CD8-positive, alpha-beta memory T cell (primary cell): Measurements from ENCODE around the gene RSPRY1. TPM values are rescaled to one million over a fixed set of nuclear protein-coding genes. Genes with fewer than 3 reads are reported as not detected.

Experiments
- CTCF ChIA-PET: fragments of 350-600 bp; sonication (Branson Sonifier 250); formaldehyde crosslinking; loops from one replicate; lab custom pipeline; 2021; ENCODE audit warnings: antibody characterized with exemption; lab: Charles Lee
- POLR2A ChIA-PET: fragments of 350-600 bp; sonication (Branson Sonifier 250); formaldehyde crosslinking; loops from one replicate; lab custom pipeline; 2021; ENCODE audit warnings: antibody characterized with exemption; lab: Charles Lee
- DNase-seq, 5 donors: peaks; one replicate each; pipeline versions ENCODE4 v3.0.0 to v3.0.0-alpha.2; 2020 to 2022; ENCODE audit warnings: mixed read lengths in 1 of 5
- H3K27ac ChIP-seq: one replicate; pipeline ENCODE4 v1.7.0; 2013; ENCODE audit warnings: low read depth, mild to moderate bottlenecking, low read length, moderate library complexity
- H3K27me3 ChIP-seq: 2 replicates; pipeline ENCODE4 v1.7.0; 2013; ENCODE audit warnings: low read length, mild to moderate bottlenecking; ENCODE audit not compliant: insufficient read depth, poor library complexity, severe bottlenecking
- H3K36me3 ChIP-seq: 2 replicates; pipeline ENCODE4 v1.7.0; 2013; ENCODE audit warnings: mild to moderate bottlenecking, low read length, moderate library complexity; ENCODE audit not compliant: insufficient read depth
- H3K4me1 ChIP-seq: 2 replicates; pipeline ENCODE4 v1.7.0; 2013; ENCODE audit warnings: mild to moderate bottlenecking, low read length, moderate library complexity; ENCODE audit not compliant: insufficient read depth
- H3K4me3 ChIP-seq: 2 replicates; pipeline ENCODE4 v1.7.0; 2013; ENCODE audit warnings: mild to moderate bottlenecking, low read length
- H3K9me3 ChIP-seq: 2 replicates; pipeline ENCODE4 v1.7.0; 2013; ENCODE audit warnings: mild to moderate bottlenecking, low read length
- H3K27ac Mint-ChIP-seq, 8 donors: one replicate each; pipeline ENCODE4 v1.8.0; 2020 to 2021; ENCODE audit warnings: mixed read lengths in 8 of 8, mild to moderate bottlenecking in 6 of 8, inconsistent platforms in 3 of 8, moderate library complexity in 3 of 8
- H3K27me3 Mint-ChIP-seq, 2 donors: one replicate each; pipeline ENCODE4 v1.8.0; 2020 to 2021; ENCODE audit warnings: mixed read lengths in 2 of 2, mild to moderate bottlenecking in 1 of 2, moderate library complexity in 1 of 2
- H3K36me3 Mint-ChIP-seq, 3 donors: one replicate each; pipeline ENCODE4 v1.8.0; 2020 to 2021; ENCODE audit warnings: mixed read lengths in 3 of 3, inconsistent platforms in 1 of 3, mild to moderate bottlenecking in 1 of 3
- H3K4me1 Mint-ChIP-seq, 3 donors: one replicate each; pipeline ENCODE4 v1.8.0; 2020 to 2021; ENCODE audit warnings: mixed read lengths in 3 of 3, inconsistent platforms in 1 of 3, mild to moderate bottlenecking in 1 of 3
- H3K4me3 Mint-ChIP-seq, 7 donors: one replicate each; pipeline ENCODE4 v1.8.0; 2020 to 2021; ENCODE audit warnings: mixed read lengths in 7 of 7, mild to moderate bottlenecking in 6 of 7, moderate library complexity in 4 of 7, inconsistent platforms in 2 of 7
- H3K9me3 Mint-ChIP-seq, 5 donors: one replicate each; pipeline ENCODE4 v1.8.0; 2020 to 2022; ENCODE audit warnings: mixed read lengths in 5 of 5, mild to moderate bottlenecking in 3 of 5, moderate library complexity in 2 of 5, inconsistent platforms in 1 of 5
- polyA plus RNA-seq: library from polyadenylated mRNA; unstranded; fragments of 300-500 nt; fragmentation: Illumina TruSeq; gene quantifications from one replicate; pipeline ENCODE4 v1.2.3, GENCODE V29; 2021
- total RNA-seq, 2 experiments: library from RNA; stranded (reverse); gene quantifications; one replicate each; pipeline ENCODE4 v1.2.3, GENCODE V29; 2021

Gene RSPRY1
- total and polyA plus RNA-seq, 3 experiments from 2014 or later = 33.3 to 41.0 (median 36.6) TPM

- no peaks in the 10 kb centered on the region for H3K9me3 Mint-ChIP-seq
- Histone ChIP-seq H3K27me3 (no peaks in the 10 kb centered on the region), H3K4me1 (peaks cover 52% of the 10 kb centered on the region), H3K36me3 (no peaks in the 10 kb centered on the region), H3K4me3 (no peak overlapping the region), H3K27ac (no peak overlapping the region), H3K9me3 (no peaks in the 10 kb centered on the region)
- H3K27ac Mint-ChIP-seq = peak overlapping the region in 2 of 8 donors; percentile 55 to 91
- peak overlapping the region in 1 of 7 donors; percentile 26 for H3K4me3 Mint-ChIP-seq
- DNase-seq = no peak
- POLR2A ChIA-PET = interaction anchor here (0.7 to 1.7 kb wide), 2 partner anchors 9 to 14 kb away, joined by 3 to 4 read pairs; no protein-coding TSS in a partner anchor
- H3K36me3 Mint-ChIP-seq = peaks cover 1 to 30% (median 4%) of the 10 kb centered on the region in 3 donors
- H3K4me1 Mint-ChIP-seq = peaks cover 43 to 49% (median 48%) of the 10 kb centered on the region in 3 donors
- CTCF ChIA-PET = interaction anchor here (0.9 to 1.6 kb wide), 3 partner anchors 9 to 433 kb away, joined by 3 to 5 read pairs (median 4); partner anchors contain the start of gene CPNE2
- no peaks in the 10 kb centered on the region for H3K27me3 Mint-ChIP-seq
Measured at GRCh38 chr16:57143149-57143921, 42.8 kb upstream of the RSPRY1 start.

- POLR2A ChIA-PET = interaction anchor here (1.7 kb wide), 1 partner anchor 15 kb away, joined by 4 read pairs; no protein-coding TSS in a partner anchor
- Histone ChIP-seq H3K9me3 (no peaks in the 10 kb centered on the region), H3K27me3 (no peaks in the 10 kb centered on the region), H3K27ac (no peak overlapping the region), H3K36me3 (no peaks in the 10 kb centered on the region), H3K4me1 (peaks cover 52% of the 10 kb centered on the region), H3K4me3 (no peak overlapping the region)
- Mint-ChIP-seq H3K4me1 (peaks cover 36 to 42% (median 41%) of the 10 kb centered on the region in 3 donors), H3K27me3 (no peaks in the 10 kb centered on the region), H3K36me3 (peaks cover 0 to 37% (median 5%) of the 10 kb centered on the region in 3 donors), H3K9me3 (no peaks in the 10 kb centered on the region), H3K27ac (peak overlapping the region in 4 of 8 donors; percentile 47 to 91 (median 64)), H3K4me3 (no peak overlapping the region)
- CTCF ChIA-PET = interaction anchor here (0.9 to 1.6 kb wide), 3 partner anchors 10 to 432 kb away, joined by 3 to 5 read pairs (median 4); partner anchors contain the start of gene CPNE2
- DNase-seq = no peak
Measured at GRCh38 chr16:57144027-57144426, 42.1 kb upstream of the RSPRY1 start.

DNA sequence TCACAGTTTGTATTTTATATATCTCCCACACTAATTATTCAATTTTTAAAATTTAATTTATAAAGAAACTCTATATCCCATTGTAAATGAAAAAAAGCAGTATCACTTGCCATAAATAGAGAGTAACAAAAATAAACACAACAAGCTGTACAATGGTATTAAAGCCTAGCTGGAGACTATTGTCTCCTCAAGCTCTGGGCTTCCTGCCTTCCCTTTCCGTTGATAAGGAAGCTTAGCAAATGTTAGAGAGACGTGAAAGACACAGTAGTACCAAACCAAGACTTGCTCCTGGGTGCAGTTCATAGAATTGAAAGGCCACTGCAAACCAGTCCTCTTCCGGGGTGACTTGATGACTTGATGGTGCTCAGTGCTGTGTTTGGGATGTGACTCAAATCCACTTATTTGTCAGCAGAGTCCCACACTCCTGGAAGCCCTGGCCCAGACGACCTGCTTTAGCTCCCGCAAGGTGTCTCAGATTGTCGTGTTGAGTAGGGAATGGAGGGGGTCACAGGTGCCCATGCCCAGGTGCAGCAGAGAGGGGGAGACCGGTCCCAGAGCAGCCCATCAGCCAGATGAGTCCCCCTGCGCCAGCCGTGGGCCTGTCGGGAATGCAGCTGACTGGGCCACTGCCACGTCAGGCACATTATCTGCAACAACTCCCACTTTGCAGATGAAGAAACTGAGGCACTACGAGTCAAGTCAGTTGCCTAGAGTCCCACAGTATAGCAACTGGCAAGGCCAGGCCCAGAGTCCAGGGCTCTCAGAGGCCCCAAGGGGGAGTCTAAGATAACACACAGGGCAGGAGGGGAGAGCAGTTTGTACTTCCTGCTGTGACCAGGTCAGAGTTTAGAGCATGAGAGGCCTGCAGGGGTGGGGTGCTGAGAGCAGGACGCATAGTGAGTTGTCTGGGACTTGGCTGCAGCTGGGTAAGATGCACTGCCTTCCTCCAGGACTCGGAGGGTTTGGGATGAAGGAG is 40.8 kb upstream of the RSPRY1 start:
- no peak overlapping the region for H3K27ac ChIP-seq
- Mint-ChIP-seq H3K4me3 (no peak overlapping the region), H3K27me3 (no peaks in the 10 kb centered on the region), H3K9me3 (no peaks in the 10 kb centered on the region), H3K4me1 (peaks cover 27 to 29% (median 29%) of the 10 kb centered on the region in 3 donors), H3K36me3 (peaks cover 0 to 31% (median 3%) of the 10 kb centered on the region in 3 donors), H3K27ac (peak overlapping the region in 6 of 8 donors; percentile 23 to 84 (median 56))
- POLR2A ChIA-PET = interaction anchor here (0.6 to 1.7 kb wide), 2 partner anchors 16 to 21 kb away, joined by 4 read pairs; no protein-coding TSS in a partner anchor
- peaks cover 44% of the 10 kb centered on the region for H3K4me1 ChIP-seq
- CTCF ChIA-PET = interaction anchor here (1.2 kb wide), 1 partner anchor 11 kb away, joined by 3 read pairs; no protein-coding TSS in a partner anchor
- no peaks in the 10 kb centered on the region for H3K36me3 ChIP-seq
- no peak for DNase-seq
- H3K9me3 ChIP-seq = no peaks in the 10 kb centered on the region
- no peaks in the 10 kb centered on the region for H3K27me3 ChIP-seq
- H3K4me3 ChIP-seq = no peak overlapping the region

- Histone ChIP-seq H3K36me3 (no peaks in the 10 kb centered on the region), H3K4me1 (peaks cover 36% of the 10 kb centered on the region), H3K27me3 (no peaks in the 10 kb centered on the region), H3K4me3 (no peak overlapping the region), H3K9me3 (no peaks in the 10 kb centered on the region), H3K27ac (no peak overlapping the region)
- Mint-ChIP-seq H3K36me3 (peaks cover 0 to 36% (median 3%) of the 10 kb centered on the region in 3 donors), H3K4me3 (no peak overlapping the region), H3K9me3 (no peaks in the 10 kb centered on the region), H3K27ac (peak overlapping the region in 2 of 8 donors; percentile 51 to 82), H3K4me1 (peaks cover 19 to 22% (median 21%) of the 10 kb centered on the region in 3 donors), H3K27me3 (no peaks in the 10 kb centered on the region)
- ChIA-PET POLR2A (no interaction called here), CTCF (no interaction called here)
- DNase-seq = no peak
Measured at GRCh38 chr16:57146040-57146647, 40.0 kb upstream of the RSPRY1 start.

GRCh38 chr16:57146735-57147134 is 39.4 kb upstream of the RSPRY1 start:
- H3K4me3 ChIP-seq = no peak overlapping the region
- Mint-ChIP-seq H3K27ac (peak overlapping the region in 3 of 8 donors; percentile 51 to 93 (median 84)), H3K27me3 (no peaks in the 10 kb centered on the region), H3K9me3 (no peaks in the 10 kb centered on the region), H3K4me3 (no peak overlapping the region), H3K4me1 (peaks cover 15 to 18% (median 17%) of the 10 kb centered on the region in 3 donors), H3K36me3 (peaks cover 0 to 37% (median 3%) of the 10 kb centered on the region in 3 donors)
- H3K36me3 ChIP-seq = no peaks in the 10 kb centered on the region
- no peak overlapping the region for H3K27ac ChIP-seq
- no peaks in the 10 kb centered on the region for H3K9me3 ChIP-seq
- POLR2A ChIA-PET = no interaction called here
- H3K4me1 ChIP-seq = peaks cover 30% of the 10 kb centered on the region
- H3K27me3 ChIP-seq = no peaks in the 10 kb centered on the region
- CTCF ChIA-PET = no interaction called here
- no peak for DNase-seq

GRCh38 chr16:57147381-57148221 is 38.5 kb upstream of the RSPRY1 start:
- Mint-ChIP-seq H3K27ac (peak overlapping the region in 7 of 8 donors; percentile 18 to 94 (median 56)), H3K36me3 (peaks cover 2 to 45% (median 5%) of the 10 kb centered on the region in 3 donors), H3K9me3 (no peaks in the 10 kb centered on the region), H3K4me3 (no peak overlapping the region), H3K27me3 (no peaks in the 10 kb centered on the region), H3K4me1 (peaks cover 6 to 17% (median 13%) of the 10 kb centered on the region in 3 donors)
- no peak for DNase-seq
- Histone ChIP-seq H3K4me1 (peaks cover 22% of the 10 kb centered on the region), H3K4me3 (no peak overlapping the region), H3K27ac (no peak overlapping the region), H3K27me3 (no peaks in the 10 kb centered on the region), H3K36me3 (no peaks in the 10 kb centered on the region), H3K9me3 (no peaks in the 10 kb centered on the region)
- ChIA-PET POLR2A (no interaction called here), CTCF (interaction anchor here (0.8 kb wide), 1 partner anchor 64 kb away, joined by 3 read pairs; no protein-coding TSS in a partner anchor)
